ENCODE measurements around the gene SNX21.
A peak's percentile ranks its signal among the peaks of the same experiment; 100 is the strongest.

Gene SNX21

DNA sequence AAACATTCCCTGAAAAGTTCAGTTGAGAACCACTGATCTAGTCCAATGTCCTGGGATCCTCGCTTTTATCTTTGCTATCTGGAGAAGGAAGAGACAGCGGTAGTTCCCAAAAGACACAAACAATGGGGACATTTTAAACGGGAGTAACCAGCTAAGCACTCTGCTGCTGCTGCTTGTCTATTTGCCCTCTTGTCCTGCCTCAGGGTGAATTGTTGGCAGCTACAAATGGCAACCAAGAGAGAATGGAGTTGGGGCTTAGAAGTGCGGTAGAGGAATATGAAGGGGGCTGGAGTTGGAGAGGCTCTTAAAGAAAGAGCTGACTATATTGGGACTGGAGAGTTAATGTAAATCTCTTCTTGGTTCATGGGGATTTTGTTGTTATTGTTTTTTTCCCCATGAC is 41.0 kb downstream of the SNX21 start:
- DNase-seq (ENCODE audit: insufficient read length, low spot score) (no peak), FAIRE-seq (no peak)

GRCh38 chr20:45878076-45878761 is 44.6 kb downstream of the SNX21 start:
- DNase-seq (ENCODE audit: insufficient read length, low spot score) (no peak), FAIRE-seq (peak; percentile 16)

GRCh38 chr20:45880988-45881788 is 47.6 kb downstream of the SNX21 start, which contains the start of gene ZSWIM1:
Gene ZSWIM1 (plus strand): TSS chr20:45881227. CDS start chr20:45882593, 1,366 bp downstream.
- peak; percentile 100 for DNase-seq (ENCODE audit: insufficient read length, low spot score)
- FAIRE-seq: peak; percentile 100

GRCh38 chr20:45882469-45883099 is 49.0 kb downstream of the SNX21 start:
- FAIRE-seq (no peak), DNase-seq (ENCODE audit: insufficient read length, low spot score) (no peak)

DNA sequence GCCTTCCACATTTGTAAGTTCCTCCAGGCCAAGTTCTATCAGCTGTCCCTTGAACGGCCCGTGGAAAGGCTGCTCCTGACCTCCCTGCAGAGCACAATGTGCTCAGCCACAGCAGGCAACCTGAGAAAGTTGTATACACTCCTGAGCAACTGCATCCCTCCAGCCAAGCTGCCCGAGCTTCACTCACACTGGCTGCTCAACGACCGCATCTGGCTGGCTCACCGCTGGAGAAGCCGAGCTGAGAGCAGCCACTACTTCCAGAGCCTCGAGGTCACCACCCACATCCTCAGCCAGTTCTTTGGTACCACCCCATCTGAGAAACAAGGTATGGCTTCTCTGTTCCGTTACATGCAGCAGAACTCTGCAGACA is 49.5 kb downstream of the SNX21 start:
- no peak for FAIRE-seq
- no peak for DNase-seq (ENCODE audit: insufficient read length, low spot score)

DNA sequence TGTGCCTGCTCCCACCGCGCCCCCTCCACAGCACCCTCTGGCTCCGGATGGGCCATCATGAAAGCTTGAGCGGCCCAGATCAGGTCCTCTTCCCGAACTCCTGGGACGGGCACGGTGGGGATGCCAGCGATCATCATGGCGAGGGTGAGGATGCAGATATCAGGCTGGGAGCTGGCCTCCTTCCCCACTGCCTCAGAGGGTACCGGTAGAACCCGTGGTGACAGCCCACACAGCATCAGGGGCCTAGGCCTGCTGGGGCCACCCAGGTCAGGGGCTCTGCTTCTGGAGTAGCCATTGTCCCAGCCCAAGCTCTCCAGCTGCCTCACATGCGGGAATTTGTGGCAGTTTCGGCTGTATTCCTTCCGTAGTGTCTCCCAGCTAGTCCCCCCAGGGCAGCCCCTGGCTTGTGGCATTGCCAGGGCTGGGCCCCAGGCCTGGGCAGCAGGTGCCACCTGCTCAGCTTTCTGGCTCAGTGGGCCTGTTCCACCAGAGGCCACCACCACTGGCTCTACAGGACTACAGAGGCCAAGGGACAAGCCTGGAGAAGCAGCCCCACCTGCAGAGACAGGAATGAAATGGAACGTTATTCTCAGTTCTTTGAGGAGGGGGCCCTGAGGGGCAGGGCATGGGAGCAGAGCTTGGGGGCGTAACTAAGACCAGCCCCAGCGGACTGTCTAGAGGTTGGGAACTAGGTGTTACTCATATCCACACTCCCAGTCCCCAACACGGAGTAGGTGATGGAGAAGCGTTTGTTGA is 53.2 kb downstream of the SNX21 start:
- no peak for FAIRE-seq
- DNase-seq (ENCODE audit: insufficient read length, low spot score): no peak

DNA sequence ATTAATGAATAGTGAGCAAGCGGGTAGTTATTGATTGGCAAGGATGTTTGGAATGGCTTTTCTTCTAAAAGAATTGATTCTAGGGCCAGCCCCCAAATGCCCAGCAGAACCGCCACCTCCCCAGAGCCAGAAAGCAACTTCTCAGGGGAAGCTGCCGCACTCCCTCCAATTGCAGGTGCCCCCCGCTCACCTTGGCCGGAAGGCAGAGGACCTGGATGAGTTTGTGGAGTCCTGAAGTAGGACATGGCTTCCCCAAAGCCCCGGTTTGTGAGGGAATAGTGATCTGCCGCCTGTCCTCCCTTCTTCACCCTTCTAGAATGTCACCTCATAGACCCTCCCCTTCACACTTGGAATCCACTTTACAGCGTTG is 53.7 kb downstream of the SNX21 start, which contains the start of gene SPATA25:
SPATA25 (minus strand) TSS at position 277 of the 370 bp plus-strand sequence; CDS start at position 245, 32 bp downstream.
- FAIRE-seq (no peak), DNase-seq (ENCODE audit: insufficient read length, low spot score) (no peak)

DNA sequence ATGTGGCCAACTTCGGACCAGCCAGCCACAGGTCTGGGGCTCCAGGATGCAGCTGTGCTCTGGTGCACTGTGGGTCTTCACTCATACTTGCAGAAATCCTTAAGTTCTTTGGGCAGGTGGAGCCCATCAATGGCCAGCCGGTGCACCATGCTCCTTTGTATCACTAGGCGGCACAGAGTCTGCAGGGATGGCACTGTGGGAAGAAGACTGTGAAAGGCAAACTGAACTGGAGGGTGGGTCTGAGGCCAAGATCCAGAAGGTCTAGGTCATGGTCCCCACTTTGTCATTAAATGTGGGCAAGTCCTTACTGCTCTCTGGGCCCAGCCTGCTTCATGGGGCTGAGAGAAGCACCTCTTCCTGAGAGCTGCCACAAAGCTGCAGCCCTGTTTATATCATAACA is 55.1 kb downstream of the SNX21 start:
- DNase-seq (ENCODE audit: insufficient read length, low spot score) (no peak), FAIRE-seq (no peak)

DNA sequence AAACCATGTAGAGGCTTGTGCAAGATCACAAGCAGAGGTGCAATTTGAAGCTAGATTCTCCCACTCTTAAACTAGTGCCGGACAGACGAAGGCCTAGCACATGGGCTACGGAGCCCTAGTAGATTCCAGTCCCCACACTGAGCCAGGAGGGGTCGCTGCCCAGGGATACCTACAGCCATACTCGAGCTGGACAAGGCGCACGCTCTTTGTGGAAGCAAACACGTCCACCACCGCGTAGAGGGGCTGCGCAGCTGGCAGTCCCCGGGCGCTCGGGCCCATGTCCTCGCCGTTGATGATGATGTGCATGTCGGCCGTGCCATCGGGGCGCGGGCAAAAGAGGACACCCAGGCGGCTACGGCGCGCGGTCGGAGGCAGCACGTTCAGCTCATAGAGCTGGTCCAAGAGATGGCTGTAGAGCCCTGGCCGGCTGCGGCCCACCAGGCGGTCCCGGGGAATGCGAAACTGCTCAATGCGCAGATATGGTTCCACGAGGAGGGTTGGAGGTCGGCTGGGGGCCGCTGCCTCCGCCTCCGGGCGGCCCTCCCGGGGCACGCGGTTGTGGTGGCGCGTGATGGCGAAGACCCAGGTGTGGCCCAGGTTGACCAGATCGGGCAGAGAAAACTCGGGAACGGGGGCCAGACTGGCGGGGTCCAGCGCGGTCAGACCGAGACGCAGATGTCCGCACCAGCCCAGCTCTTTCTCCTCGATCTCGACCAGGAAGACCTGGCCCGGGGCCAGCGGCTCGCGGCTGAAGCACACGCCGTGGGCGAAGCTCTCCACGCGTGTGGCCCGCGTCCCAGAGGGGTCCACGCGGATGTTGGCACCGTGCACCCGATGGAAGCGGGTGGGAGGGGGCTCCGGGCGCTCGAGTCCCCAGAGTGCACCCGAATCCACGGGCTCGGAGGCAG is 56.7 kb downstream of the SNX21 start:
- FAIRE-seq: peak; percentile 76
- no peak for DNase-seq (ENCODE audit: insufficient read length, low spot score)

GRCh38 chr20:45890985-45891983 is 57.7 kb downstream of the SNX21 start, which contains the start of the genes CTSA and NEURL2:
Gene CTSA (plus strand): TSS chr20:45891335. CDS start chr20:45891569, 234 bp downstream.
Gene NEURL2 (minus strand): TSS chr20:45891208. CDS start chr20:45890991, 217 bp downstream.
- peak; percentile 94 for FAIRE-seq
- DNase-seq (ENCODE audit: insufficient read length, low spot score): peak; percentile 100

DNA sequence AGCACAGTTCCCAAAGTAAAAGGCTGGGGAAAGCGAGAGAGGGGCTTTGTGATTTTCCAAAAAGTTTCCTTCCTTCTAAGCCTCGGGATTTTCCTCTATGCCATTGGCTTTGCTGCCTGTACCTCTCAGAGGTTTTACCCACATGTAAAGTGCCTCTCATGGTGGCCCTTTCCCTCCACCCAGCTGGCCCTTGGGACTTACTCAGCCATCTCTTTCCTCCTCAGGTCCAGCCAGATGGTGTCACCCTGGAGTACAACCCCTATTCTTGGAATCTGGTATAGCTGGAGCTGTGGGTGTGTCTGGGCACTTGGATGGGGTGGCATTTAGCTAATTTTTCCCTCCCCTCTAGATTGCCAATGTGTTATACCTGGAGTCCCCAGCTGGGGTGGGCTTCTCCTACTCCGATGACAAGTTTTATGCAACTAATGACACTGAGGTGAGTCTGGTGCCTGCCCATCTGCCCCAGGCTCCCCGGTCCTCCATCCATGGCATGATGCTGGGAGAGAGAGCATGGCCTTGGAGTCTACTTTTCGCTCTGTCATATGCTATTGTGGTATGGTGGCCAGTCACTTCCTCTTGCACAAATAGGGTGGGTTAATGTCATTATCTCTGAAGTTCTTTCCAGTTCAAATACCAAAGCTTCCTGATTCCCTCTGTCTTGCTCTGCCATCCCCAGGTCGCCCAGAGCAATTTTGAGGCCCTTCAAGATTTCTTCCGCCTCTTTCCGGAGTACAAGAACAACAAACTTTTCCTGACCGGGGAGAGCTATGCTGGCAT is 58.6 kb downstream of the SNX21 start:
- DNase-seq (ENCODE audit: insufficient read length, low spot score) (peak; percentile 73), FAIRE-seq (peak; percentile 79)

Data from HTR-8/SVneo (cell line).